ENCODE results near the gene PPIG. TPM values are rescaled to one million over a fixed set of nuclear protein-coding genes. Genes with fewer than 3 reads are reported as not detected.
A peak's percentile ranks its signal among the peaks of the same experiment; 100 is the strongest.
"Not testable (repeated sequence)": the region's sequence is repeated elsewhere in the genome, so short reads cannot be mapped to it uniquely, and the experiment has no call there.

The PPIG gene
- total and polyA plus RNA-seq, 12 donors: 15.4 to 111 (median 47.9) TPM

DNA sequence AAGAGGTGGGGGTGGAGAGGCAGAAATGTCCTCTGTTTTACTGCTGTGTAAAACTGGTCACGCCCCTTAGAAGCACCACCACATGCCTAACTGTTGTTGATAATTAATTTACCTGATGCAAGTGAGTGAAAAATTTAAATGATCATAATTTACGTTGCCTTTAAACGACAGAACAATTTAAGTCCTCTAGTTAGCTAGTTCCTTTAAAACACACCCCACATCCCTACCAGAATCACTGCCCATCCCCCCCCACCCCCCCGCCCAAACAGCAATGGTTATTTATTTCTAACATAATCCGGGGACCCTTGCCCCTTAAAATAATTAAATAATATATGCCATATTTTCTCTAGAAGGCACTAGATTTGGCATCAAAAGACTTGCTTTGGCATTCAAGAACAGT lies 633 bp upstream of the PPIG start:
- Histone ChIP-seq H3K9me3 (replicated peaks in 1 of 3) (no peaks in the 10 kb centered on the region), H3K27ac (peak overlapping the region in 2 of 5 donors; percentile 95 to 99), H3K4me3 (no peak overlapping the region), H3K4me1 (replicated peaks in 1 of 2) (peaks cover 13 to 21% of the 10 kb centered on the region in 2 donors), H3K36me3 (replicated peaks in 1 of 2) (no peaks in the 10 kb centered on the region), H3K27me3 (no peaks in the 10 kb centered on the region)
- WGBS, 4 donors: 94 to 97% (median 96%) methylated on average over 5 of the region's 5 CpGs
- TF ChIP-seq, protein P1, sequence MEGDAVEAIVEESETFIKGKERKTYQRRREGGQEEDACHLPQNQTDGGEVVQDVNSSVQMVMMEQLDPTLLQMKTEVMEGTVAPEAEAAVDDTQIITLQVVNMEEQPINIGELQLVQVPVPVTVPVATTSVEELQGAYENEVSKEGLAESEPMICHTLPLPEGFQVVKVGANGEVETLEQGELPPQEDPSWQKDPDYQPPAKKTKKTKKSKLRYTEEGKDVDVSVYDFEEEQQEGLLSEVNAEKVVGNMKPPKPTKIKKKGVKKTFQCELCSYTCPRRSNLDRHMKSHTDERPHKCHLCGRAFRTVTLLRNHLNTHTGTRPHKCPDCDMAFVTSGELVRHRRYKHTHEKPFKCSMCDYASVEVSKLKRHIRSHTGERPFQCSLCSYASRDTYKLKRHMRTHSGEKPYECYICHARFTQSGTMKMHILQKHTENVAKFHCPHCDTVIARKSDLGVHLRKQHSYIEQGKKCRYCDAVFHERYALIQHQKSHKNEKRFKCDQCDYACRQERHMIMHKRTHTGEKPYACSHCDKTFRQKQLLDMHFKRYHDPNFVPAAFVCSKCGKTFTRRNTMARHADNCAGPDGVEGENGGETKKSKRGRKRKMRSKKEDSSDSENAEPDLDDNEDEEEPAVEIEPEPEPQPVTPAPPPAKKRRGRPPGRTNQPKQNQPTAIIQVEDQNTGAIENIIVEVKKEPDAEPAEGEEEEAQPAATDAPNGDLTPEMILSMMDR (IDR thresholded peaks at IDR 0.05): no peak
- no peak for TF ChIP-seq POLR2A (IDR thresholded peaks at IDR 0.05)
- intact Hi-C loops (cut with DNase I): no loop called here
- DNase-seq: no peak

DNA sequence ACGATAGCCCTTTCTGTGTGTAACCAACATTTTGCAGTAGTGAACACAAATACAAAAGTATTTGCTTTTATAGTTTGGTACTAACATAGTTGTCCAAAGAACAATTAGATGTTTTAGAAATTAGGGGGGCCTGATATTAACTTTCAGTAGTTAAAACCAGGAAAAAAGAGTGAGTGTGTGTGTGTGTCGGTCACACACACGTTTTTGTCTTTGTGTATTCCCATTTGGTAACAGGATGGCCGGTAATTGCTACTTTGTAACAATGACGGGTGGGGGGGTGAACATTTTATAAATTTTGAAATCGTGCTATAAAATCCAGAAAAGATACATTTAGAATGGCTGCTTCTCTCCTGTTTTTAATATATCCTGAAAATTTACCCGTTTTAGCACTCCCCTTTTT lies 1.5 kb downstream of the PPIG start:
- no peak for TF ChIP-seq POLR2A (IDR thresholded peaks at IDR 0.05)
- TF ChIP-seq, protein P1 (IDR thresholded peaks at IDR 0.05): no peak
- no peaks in the 10 kb centered on the region for H3K27me3 ChIP-seq
- DNase-seq: no peak
- no peaks in the 10 kb centered on the region for H3K9me3 ChIP-seq (replicated peaks in 1 of 3)
- WGBS, 4 donors: 16 to 22% (median 21%) methylated on average over 7 of the region's 7 CpGs
- peak overlapping the region in 3 of 5 donors; percentile 93 to 100 (median 95) for H3K27ac ChIP-seq
- no peaks in the 10 kb centered on the region for H3K36me3 ChIP-seq (replicated peaks in 1 of 2)
- H3K4me3 ChIP-seq: peak overlapping the region; percentile 28 to 83 (median 76)
- peaks cover 13 to 21% of the 10 kb centered on the region in 2 donors for H3K4me1 ChIP-seq (replicated peaks in 1 of 2)
- intact Hi-C loops (cut with DNase I): no loop called here

DNA sequence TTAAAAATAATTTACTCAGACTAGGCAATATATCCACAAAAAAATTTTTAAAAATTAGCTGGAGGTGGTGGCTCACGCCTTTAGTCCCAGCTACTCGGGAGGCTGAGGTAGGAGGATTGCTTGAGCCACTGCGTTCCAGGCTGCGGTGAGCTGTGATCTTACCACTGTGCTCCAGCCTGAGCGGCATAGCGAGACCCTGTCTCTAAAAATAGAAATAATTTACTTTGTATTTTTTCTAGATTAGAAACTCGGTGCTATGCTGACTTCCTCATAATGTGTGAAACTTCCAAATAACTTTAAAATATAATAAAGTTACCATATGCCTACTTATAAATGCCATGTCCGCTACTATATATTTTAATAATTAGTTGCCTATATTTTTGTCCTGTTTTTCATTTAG lies 6.7 kb downstream of the PPIG start:
- intact Hi-C loops (cut with DNase I): no loop called here
- Histone ChIP-seq H3K4me1 (replicated peaks in 1 of 2) (peaks cover 7 to 26% of the 10 kb centered on the region in 2 donors), H3K36me3 (replicated peaks in 1 of 2) (no peaks in the 10 kb centered on the region), H3K9me3 (replicated peaks in 1 of 3) (no peaks in the 10 kb centered on the region), H3K27me3 (no peaks in the 10 kb centered on the region), H3K27ac (no peak overlapping the region), H3K4me3 (no peak overlapping the region)
- TF ChIP-seq, protein P1 (IDR thresholded peaks at IDR 0.05): no peak
- TF ChIP-seq POLR2A (IDR thresholded peaks at IDR 0.05): no peak
- WGBS, 4 donors: 81 to 85% (median 81%) methylated on average over 8 of the region's 8 CpGs
- DNase-seq: no peak

DNA sequence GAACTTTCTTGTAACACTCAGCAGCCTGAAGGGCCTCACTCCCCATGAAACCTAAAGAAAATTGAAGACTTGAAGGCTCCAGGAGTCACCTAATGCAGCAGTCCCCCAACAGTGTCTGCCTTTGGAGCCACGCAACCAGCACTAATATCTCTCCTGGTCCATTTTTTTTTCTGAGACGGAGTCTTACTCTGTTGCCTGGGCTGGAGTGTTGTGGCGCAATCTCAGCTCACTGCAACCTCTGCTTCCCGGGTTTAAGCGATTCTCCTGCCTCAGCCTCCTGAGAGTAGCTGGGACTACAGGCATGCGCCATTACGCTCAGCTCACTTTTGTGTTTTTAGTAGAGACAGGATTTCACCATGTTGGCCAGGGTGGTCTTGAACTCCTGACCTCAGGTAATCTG lies 12.4 kb downstream of the PPIG start:
- DNase-seq; H3K27me3 ChIP-seq; intact Hi-C loops (cut with DNase I); H3K36me3 ChIP-seq (replicated peaks in 1 of 2); H3K9me3 ChIP-seq (replicated peaks in 1 of 3); H3K4me3 ChIP-seq; H3K4me1 ChIP-seq (replicated peaks in 1 of 2); H3K27ac ChIP-seq: not testable (repeated sequence)
- 84 to 97% (median 94%) methylated on average over 6 to 7 of the region's 7 CpGs for WGBS, 4 donors

DNA sequence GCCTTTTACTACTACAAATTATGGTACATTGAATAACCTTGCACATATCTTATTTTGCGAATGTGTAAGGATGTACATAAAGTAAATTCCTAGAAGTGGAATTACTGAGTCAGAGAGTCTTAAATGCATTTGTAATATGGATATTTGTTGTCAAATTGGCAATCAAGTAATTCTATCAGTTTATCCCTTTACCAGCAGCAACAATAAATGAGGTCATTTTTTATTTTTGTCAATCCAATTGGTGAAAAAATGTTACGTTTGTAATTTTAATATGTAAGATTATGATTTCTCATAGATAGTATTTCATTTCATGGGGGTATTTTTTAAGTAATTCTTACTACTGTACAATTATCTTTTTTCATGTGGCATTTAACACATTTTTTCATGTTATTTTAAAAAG lies 14.8 kb downstream of the PPIG start:
- H3K27ac ChIP-seq: no peak overlapping the region
- no peak overlapping the region for H3K4me3 ChIP-seq
- intact Hi-C loops (cut with DNase I): no loop called here
- no peaks in the 10 kb centered on the region for H3K27me3 ChIP-seq
- H3K36me3 ChIP-seq (replicated peaks in 1 of 2): no peaks in the 10 kb centered on the region
- H3K4me1 ChIP-seq (replicated peaks in 1 of 2): peaks cover 0 to 4% of the 10 kb centered on the region in 2 donors
- no peak for DNase-seq
- TF ChIP-seq, protein P1 (IDR thresholded peaks at IDR 0.05): no peak
- TF ChIP-seq POLR2A (IDR thresholded peaks at IDR 0.05): no peak
- WGBS, 4 donors: 91 to 95% (median 93%) methylated on average over 2 of the region's 2 CpGs
- no peaks in the 10 kb centered on the region for H3K9me3 ChIP-seq (replicated peaks in 1 of 3)

Data from adrenal gland (tissue), 12 donors.